HEK293 (cell line): ENCODE results near the gene ANXA4.

ENCODE experiments used
- CTCF ChIA-PET: fragments of 350-600 bp; formaldehyde crosslinking; extraction: SDS; loops from one replicate; lab custom pipeline; 2021; ENCODE audit warnings: antibody characterized with exemption; lab: Yijun Ruan, JAX
- POLR2A ChIA-PET: fragments of 300-600 bp; formaldehyde crosslinking; extraction: SDS; loops from one replicate; lab custom pipeline; 2020; ENCODE audit warnings: antibody characterized with exemption, inconsistent platforms; lab: Yijun Ruan, JAX
- H3K27ac ChIP-seq: fragments of 200-500 bp; sonication (Bioruptor generic); 2 replicates; pipeline ENCODE4 v1.5.1; 2014; ENCODE audit warnings: low read depth, low read length, control low read depth, inconsistent platforms; ENCODE audit errors: extremely low read depth
- H3K36me3 ChIP-seq, 2 experiments: fragments of 200-500 bp in 1 of 2; sonication (Bioruptor generic) in 1 of 2; 1 replicate in 1 of 2; 2 replicates in 1 of 2; pipeline ENCODE4 v1.5.1; 2014 to 2017; ENCODE audit warnings: inconsistent platforms in 2 of 2, low read length in 2 of 2; ENCODE audit not compliant: control insufficient read depth in 2 of 2, insufficient read depth in 1 of 2
- H3K4me1 ChIP-seq: fragments of 200-500 bp; sonication (Bioruptor generic); 2 replicates; pipeline ENCODE4 v1.5.1; 2014; ENCODE audit warnings: mild to moderate bottlenecking, low read length, inconsistent platforms; ENCODE audit not compliant: control insufficient read depth, insufficient read depth
- H3K4me3 ChIP-seq: 2 replicates; pipeline ENCODE4 v1.5.1; 2011; ENCODE audit warnings: low read depth, mild to moderate bottlenecking, control low read depth, low read length, moderate library complexity
- H3K9me3 ChIP-seq: fragments of 200-500 bp; sonication (Bioruptor generic); 2 replicates; pipeline ENCODE4 v1.5.1; 2014; ENCODE audit warnings: low read depth, low read length, inconsistent platforms; ENCODE audit not compliant: control insufficient read depth, insufficient read depth
- HOXC10 ChIP-seq: sonication (generic); formaldehyde crosslinking; IDR thresholded peaks from 2 replicates; pipeline ENCODE4 v1.8.1; 2023; ENCODE audit warnings: mild to moderate bottlenecking, missing genetic modification reagents
- KLF9 ChIP-seq: fragments of 450-650 bp; formaldehyde crosslinking; IDR thresholded peaks from 2 replicates; pipeline ENCODE4 v1.5.1; 2016; ENCODE audit warnings: missing biosample characterization, missing genetic modification characterization, low read depth
- PRDM1 ChIP-seq: fragments of 450-650 bp; formaldehyde crosslinking; IDR thresholded peaks from 2 replicates; pipeline ENCODE4; 2016; ENCODE audit warnings: missing biosample characterization, missing genetic modification characterization
- SALL2 ChIP-seq: fragments of 450-650 bp; formaldehyde crosslinking; IDR thresholded peaks from 2 replicates; pipeline ENCODE4 v1.5.0; 2017; ENCODE audit warnings: missing biosample characterization, mild to moderate bottlenecking, missing genetic modification characterization, borderline replicate concordance
- SP2 ChIP-seq: fragments of 450-650 bp; formaldehyde crosslinking; IDR thresholded peaks from 2 replicates; pipeline ENCODE4 v1.5.1; 2016; ENCODE audit warnings: missing biosample characterization, missing genetic modification characterization
- TCF7L2 ChIP-seq: IDR thresholded peaks from 2 replicates; pipeline ENCODE4 v1.6.1; 2011; ENCODE audit warnings: low read depth, mild to moderate bottlenecking, inconsistent platforms, low read length, moderate library complexity, borderline replicate concordance
- ZBTB20 ChIP-seq: fragments of 450-650 bp; formaldehyde crosslinking; IDR thresholded peaks from 2 replicates; pipeline ENCODE4 v1.5.1; 2016; ENCODE audit warnings: missing biosample characterization, missing genetic modification characterization
- ZNF184 ChIP-seq: fragments of 450-650 bp; IDR thresholded peaks from 2 replicates; pipeline ENCODE4 v1.5.1; 2018; ENCODE audit warnings: missing biosample characterization, mild to moderate bottlenecking, missing genetic modification characterization
- ZNF350 ChIP-seq: fragments of 450-650 bp; formaldehyde crosslinking; IDR thresholded peaks from 2 replicates; pipeline ENCODE4 v1.5.0; 2017; ENCODE audit warnings: missing biosample characterization, mild to moderate bottlenecking, missing genetic modification characterization
- ZNF354C ChIP-seq: fragments of 450-650 bp; formaldehyde crosslinking; IDR thresholded peaks from 2 replicates; pipeline ENCODE4 v1.5.1; 2016; ENCODE audit warnings: missing biosample characterization, missing genetic modification characterization, low read depth, borderline replicate concordance
- ZNF426 ChIP-seq: fragments of 450-650 bp; formaldehyde crosslinking; IDR thresholded peaks from 2 replicates; pipeline ENCODE4 v1.5.1; 2017; ENCODE audit warnings: missing biosample characterization, missing genetic modification characterization, mild to moderate bottlenecking, inconsistent platforms, moderate library complexity
- ZNF776 ChIP-seq: fragments of 450-650 bp; formaldehyde crosslinking; IDR thresholded peaks from 2 replicates; pipeline ENCODE4 v1.5.0; 2017; ENCODE audit warnings: missing biosample characterization, missing genetic modification characterization, borderline replicate concordance
- ZNF837 ChIP-seq: fragments of 450-650 bp; formaldehyde crosslinking; IDR thresholded peaks from 2 replicates; pipeline ENCODE4 v1.5.1; 2016; ENCODE audit warnings: missing biosample characterization, missing genetic modification characterization
- TF ChIP-seq, protein P1 (sequence below): fragments of 450-650 bp; formaldehyde crosslinking; IDR thresholded peaks from 2 replicates; pipeline ENCODE4 v1.5.1; 2016; ENCODE audit warnings: missing biosample characterization, missing genetic modification characterization
- TF ChIP-seq, protein P2 (sequence below): fragments of 450-650 bp; formaldehyde crosslinking; IDR thresholded peaks from 2 replicates; pipeline ENCODE4 v1.5.1; 2016; ENCODE audit warnings: missing biosample characterization, missing genetic modification characterization
- TF ChIP-seq, protein P3 (sequence below): fragments of 450-650 bp; formaldehyde crosslinking; IDR thresholded peaks from 2 replicates; pipeline ENCODE4 v1.5.1; 2017; ENCODE audit warnings: missing biosample characterization, missing genetic modification characterization
- TF ChIP-seq, protein P4 (sequence below): fragments of 450-650 bp; formaldehyde crosslinking; optimal IDR thresholded peaks from 2 replicates; pipeline ENCODE3; 2016; ENCODE audit warnings: missing biosample characterization, mild to moderate bottlenecking, missing genetic modification characterization
- TF ChIP-seq, protein P5 (sequence below): fragments of 450-650 bp; formaldehyde crosslinking; IDR thresholded peaks from 2 replicates; pipeline ENCODE4 v1.5.1; 2016; ENCODE audit warnings: missing biosample characterization, missing genetic modification characterization
- TF ChIP-seq, protein P6 (sequence below): fragments of 450-650 bp; formaldehyde crosslinking; IDR thresholded peaks from 2 replicates; pipeline ENCODE4 v1.5.1; 2016; ENCODE audit warnings: missing biosample characterization, missing genetic modification characterization

The ANXA4 gene

DNA sequence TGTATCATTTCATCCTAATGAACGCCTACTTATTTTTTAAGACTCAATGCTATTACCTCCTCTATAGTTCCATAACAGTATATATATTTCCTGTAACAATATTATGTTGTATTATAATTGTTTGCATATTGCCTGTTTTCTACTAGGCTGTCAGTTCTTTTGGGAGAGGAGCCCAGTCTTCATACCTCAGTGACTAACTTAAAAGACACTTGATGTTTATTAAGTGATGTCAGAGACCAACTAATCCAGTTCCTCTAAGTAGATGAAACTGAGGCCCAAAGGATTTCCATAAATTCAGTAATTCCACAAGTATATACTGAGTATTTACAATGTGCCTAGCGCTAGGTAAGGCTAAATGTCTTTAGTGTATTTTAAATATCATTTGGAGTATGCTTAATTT, 49.5 kb upstream of the ANXA4 start:
- TF ChIP-seq, protein P1, sequence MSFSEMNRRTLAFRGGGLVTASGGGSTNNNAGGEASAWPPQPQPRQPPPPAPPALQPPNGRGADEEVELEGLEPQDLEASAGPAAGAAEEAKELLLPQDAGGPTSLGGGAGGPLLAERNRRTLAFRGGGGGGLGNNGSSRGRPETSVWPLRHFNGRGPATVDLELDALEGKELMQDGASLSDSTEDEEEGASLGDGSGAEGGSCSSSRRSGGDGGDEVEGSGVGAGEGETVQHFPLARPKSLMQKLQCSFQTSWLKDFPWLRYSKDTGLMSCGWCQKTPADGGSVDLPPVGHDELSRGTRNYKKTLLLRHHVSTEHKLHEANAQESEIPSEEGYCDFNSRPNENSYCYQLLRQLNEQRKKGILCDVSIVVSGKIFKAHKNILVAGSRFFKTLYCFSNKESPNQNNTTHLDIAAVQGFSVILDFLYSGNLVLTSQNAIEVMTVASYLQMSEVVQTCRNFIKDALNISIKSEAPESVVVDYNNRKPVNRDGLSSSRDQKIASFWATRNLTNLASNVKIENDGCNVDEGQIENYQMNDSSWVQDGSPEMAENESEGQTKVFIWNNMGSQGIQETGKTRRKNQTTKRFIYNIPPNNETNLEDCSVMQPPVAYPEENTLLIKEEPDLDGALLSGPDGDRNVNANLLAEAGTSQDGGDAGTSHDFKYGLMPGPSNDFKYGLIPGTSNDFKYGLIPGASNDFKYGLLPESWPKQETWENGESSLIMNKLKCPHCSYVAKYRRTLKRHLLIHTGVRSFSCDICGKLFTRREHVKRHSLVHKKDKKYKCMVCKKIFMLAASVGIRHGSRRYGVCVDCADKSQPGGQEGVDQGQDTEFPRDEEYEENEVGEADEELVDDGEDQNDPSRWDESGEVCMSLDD (tag by site-specific recombination): no peak
- TF ChIP-seq ZNF184 (tag by site-specific recombination) (no peak), ZNF354C (tag by site-specific recombination) (no peak), ZNF776 (tag by site-specific recombination) (no peak)
- TF ChIP-seq, protein P2, sequence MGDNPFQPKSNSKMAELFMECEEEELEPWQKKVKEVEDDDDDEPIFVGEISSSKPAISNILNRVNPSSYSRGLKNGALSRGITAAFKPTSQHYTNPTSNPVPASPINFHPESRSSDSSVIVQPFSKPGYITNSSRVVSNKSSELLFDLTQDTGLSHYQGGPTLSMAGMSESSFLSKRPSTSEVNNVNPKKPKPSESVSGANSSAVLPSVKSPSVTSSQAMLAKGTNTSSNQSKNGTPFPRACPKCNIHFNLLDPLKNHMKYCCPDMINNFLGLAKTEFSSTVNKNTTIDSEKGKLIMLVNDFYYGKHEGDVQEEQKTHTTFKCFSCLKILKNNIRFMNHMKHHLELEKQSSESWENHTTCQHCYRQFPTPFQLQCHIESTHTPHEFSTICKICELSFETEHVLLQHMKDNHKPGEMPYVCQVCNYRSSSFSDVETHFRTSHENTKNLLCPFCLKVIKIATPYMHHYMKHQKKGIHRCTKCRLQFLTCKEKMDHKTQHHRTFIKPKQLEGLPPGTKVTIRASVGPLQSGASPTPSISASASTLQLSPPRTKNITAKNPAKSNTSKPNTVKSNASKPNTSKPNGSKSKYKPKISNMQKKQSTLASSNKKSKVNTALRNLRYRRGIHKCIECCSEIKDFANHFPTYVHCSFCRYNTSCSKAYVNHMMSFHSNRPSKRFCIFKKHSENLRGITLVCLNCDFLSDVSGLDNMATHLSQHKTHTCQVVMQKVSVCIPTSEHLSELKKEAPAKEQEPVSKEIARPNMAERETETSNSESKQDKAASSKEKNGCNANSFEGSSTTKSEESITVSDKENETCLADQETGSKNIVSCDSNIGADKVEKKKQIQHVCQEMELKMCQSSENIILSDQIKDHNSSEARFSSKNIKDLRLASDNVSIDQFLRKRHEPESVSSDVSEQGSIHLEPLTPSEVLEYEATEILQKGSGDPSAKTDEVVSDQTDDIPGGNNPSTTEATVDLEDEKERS (tag by site-specific recombination): no peak
- no peak overlapping the region for H3K27ac ChIP-seq
- peaks cover 7% of the 10 kb centered on the region for H3K4me1 ChIP-seq
- CTCF ChIA-PET: no interaction called here
- no peaks in the 10 kb centered on the region for H3K9me3 ChIP-seq
- POLR2A ChIA-PET: no interaction called here
- H3K4me3 ChIP-seq: no peak overlapping the region
- H3K36me3 ChIP-seq: no peaks in the 10 kb centered on the region

DNA sequence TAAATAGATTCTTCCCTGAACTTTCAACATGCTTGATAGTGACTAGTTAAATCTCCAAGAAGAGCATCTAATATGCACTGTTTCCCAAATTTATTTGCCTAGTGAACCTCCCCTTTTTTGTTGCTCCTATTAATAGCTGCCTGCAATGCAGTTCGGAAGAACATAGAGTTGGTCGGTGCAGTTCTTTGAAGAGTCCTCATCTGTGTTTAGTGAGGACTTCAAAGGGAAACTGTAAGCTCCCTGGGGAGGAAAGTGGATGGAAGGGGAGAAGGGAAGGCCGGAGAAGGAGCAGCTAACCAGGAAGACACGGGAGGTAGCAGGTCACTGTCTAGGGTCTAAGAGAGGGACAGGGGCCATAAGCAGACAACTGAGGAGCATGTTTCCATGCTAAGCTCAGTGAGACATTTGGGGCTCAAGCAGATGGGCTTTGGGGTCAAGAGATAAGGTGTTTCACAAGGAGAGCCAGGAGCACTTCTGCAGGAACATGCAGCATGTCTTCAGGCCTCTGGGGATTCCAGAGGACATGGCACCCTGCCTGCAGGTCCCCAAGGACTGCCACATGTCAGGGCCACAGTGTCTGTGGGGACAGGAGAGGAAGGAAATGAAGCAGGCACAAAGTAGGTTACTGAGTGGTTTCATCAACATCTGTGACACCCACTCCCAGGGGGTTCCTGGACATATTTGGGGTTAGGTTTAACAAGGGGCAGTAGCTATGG, 48.7 kb upstream of the ANXA4 start:
- CTCF ChIA-PET: no interaction called here
- Histone ChIP-seq H3K4me3 (no peak overlapping the region), H3K27ac (no peak overlapping the region), H3K9me3 (no peaks in the 10 kb centered on the region), H3K4me1 (peaks cover 7% of the 10 kb centered on the region), H3K36me3 (no peaks in the 10 kb centered on the region)
- POLR2A ChIA-PET: no interaction called here
- TF ChIP-seq ZNF837 (tag by site-specific recombination) (no peak), SALL2 (no peak), ZNF350 (no peak), ZBTB20 (no peak), KLF9 (tag by site-specific recombination) (no peak), HOXC10 (no peak), TCF7L2 (no peak), PRDM1 (tag by site-specific recombination) (no peak), ZNF426 (tag by site-specific recombination) (no peak), SP2 (no peak)
- TF ChIP-seq, protein P3, sequence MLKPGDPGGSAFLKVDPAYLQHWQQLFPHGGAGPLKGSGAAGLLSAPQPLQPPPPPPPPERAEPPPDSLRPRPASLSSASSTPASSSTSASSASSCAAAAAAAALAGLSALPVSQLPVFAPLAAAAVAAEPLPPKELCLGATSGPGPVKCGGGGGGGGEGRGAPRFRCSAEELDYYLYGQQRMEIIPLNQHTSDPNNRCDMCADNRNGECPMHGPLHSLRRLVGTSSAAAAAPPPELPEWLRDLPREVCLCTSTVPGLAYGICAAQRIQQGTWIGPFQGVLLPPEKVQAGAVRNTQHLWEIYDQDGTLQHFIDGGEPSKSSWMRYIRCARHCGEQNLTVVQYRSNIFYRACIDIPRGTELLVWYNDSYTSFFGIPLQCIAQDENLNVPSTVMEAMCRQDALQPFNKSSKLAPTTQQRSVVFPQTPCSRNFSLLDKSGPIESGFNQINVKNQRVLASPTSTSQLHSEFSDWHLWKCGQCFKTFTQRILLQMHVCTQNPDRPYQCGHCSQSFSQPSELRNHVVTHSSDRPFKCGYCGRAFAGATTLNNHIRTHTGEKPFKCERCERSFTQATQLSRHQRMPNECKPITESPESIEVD (tag by site-specific recombination): no peak
- TF ChIP-seq, protein P4, sequence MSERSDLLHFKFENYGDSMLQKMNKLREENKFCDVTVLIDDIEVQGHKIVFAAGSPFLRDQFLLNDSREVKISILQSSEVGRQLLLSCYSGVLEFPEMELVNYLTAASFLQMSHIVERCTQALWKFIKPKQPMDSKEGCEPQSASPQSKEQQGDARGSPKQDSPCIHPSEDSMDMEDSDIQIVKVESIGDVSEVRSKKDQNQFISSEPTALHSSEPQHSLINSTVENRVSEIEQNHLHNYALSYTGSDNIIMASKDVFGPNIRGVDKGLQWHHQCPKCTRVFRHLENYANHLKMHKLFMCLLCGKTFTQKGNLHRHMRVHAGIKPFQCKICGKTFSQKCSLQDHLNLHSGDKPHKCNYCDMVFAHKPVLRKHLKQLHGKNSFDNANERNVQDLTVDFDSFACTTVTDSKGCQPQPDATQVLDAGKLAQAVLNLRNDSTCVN (tag by site-specific recombination): no peak
- TF ChIP-seq, protein P5, sequence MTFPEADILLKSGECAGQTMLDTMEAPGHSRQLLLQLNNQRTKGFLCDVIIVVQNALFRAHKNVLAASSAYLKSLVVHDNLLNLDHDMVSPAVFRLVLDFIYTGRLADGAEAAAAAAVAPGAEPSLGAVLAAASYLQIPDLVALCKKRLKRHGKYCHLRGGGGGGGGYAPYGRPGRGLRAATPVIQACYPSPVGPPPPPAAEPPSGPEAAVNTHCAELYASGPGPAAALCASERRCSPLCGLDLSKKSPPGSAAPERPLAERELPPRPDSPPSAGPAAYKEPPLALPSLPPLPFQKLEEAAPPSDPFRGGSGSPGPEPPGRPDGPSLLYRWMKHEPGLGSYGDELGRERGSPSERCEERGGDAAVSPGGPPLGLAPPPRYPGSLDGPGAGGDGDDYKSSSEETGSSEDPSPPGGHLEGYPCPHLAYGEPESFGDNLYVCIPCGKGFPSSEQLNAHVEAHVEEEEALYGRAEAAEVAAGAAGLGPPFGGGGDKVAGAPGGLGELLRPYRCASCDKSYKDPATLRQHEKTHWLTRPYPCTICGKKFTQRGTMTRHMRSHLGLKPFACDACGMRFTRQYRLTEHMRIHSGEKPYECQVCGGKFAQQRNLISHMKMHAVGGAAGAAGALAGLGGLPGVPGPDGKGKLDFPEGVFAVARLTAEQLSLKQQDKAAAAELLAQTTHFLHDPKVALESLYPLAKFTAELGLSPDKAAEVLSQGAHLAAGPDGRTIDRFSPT: no peak
- TF ChIP-seq, protein P6, sequence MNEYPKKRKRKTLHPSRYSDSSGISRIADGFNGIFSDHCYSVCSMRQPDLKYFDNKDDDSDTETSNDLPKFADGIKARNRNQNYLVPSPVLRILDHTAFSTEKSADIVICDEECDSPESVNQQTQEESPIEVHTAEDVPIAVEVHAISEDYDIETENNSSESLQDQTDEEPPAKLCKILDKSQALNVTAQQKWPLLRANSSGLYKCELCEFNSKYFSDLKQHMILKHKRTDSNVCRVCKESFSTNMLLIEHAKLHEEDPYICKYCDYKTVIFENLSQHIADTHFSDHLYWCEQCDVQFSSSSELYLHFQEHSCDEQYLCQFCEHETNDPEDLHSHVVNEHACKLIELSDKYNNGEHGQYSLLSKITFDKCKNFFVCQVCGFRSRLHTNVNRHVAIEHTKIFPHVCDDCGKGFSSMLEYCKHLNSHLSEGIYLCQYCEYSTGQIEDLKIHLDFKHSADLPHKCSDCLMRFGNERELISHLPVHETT (tag by site-specific recombination): no peak
